Measurements from ENCODE around the gene JAK1. TPM values are rescaled to one million over a fixed set of nuclear protein-coding genes. Genes with fewer than 3 reads are reported as not detected.

The JAK1 gene
- total and polyA plus RNA-seq, 9 of the 15 experiments (the other 6 are each of a cell fraction or from before 2014, with no cell fraction given), result 9.7 to 44.1 (median 42.5) TPM

DNA sequence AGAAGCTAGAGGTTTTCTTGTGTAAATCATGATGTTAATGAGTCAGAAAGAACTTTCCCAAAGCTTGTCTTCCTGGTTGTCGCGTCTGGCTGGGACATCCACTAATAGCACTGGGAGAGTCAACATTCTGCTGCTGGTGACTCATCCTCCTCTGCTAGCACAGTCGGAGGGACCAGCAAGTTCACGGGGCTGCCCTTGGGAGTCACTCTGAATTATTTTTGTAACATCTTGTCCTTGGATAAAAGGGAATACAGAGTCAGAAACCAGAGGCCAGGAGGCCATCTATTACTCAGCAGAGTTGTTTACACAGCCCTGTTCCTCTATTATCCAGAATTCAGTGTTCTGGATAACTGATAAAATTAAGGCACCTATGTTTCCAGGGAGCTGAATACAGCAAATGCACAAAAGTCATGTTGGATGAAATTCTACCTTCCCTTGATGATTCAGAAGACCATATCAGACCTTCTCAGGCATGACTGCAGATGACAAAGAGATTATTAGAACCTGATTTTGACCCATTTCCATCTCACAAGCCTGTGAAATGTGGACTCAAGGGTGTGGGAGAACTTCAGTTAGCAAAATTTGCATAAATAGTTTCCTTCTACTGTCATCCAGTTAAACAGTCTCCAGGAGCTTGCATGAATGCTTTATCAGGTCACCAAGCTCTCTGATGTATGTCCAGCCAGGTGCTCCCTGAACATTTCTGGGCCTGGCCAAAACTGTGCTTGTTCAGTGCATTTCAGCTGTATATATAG is 68.1 kb downstream of the JAK1 start (continued):
- TF ChIP-seq, protein P1, sequence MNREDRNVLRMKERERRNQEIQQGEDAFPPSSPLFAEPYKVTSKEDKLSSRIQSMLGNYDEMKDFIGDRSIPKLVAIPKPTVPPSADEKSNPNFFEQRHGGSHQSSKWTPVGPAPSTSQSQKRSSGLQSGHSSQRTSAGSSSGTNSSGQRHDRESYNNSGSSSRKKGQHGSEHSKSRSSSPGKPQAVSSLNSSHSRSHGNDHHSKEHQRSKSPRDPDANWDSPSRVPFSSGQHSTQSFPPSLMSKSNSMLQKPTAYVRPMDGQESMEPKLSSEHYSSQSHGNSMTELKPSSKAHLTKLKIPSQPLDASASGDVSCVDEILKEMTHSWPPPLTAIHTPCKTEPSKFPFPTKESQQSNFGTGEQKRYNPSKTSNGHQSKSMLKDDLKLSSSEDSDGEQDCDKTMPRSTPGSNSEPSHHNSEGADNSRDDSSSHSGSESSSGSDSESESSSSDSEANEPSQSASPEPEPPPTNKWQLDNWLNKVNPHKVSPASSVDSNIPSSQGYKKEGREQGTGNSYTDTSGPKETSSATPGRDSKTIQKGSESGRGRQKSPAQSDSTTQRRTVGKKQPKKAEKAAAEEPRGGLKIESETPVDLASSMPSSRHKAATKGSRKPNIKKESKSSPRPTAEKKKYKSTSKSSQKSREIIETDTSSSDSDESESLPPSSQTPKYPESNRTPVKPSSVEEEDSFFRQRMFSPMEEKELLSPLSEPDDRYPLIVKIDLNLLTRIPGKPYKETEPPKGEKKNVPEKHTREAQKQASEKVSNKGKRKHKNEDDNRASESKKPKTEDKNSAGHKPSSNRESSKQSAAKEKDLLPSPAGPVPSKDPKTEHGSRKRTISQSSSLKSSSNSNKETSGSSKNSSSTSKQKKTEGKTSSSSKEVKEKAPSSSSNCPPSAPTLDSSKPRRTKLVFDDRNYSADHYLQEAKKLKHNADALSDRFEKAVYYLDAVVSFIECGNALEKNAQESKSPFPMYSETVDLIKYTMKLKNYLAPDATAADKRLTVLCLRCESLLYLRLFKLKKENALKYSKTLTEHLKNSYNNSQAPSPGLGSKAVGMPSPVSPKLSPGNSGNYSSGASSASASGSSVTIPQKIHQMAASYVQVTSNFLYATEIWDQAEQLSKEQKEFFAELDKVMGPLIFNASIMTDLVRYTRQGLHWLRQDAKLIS (CRISPR knock-in tag; IDR thresholded peaks at IDR 0.05), result 0 out of 2 replicates have a peak, but pooled peaks have one; percentile 53
- no peak for TF ChIP-seq ZC3H8 (IDR thresholded peaks at IDR 0.05)
- no peak for TF ChIP-seq ZKSCAN3 (CRISPR knock-in tag; IDR thresholded peaks at IDR 0.05)
- no peak for TF ChIP-seq HNRNPL (IDR thresholded peaks at IDR 0.05; ENCODE audit: low read depth, low read length)
- no peak for TF ChIP-seq HSF4 (CRISPR knock-in tag; IDR thresholded peaks at IDR 0.05; ENCODE audit: borderline replicate concordance)
- TF ChIP-seq, protein P2, sequence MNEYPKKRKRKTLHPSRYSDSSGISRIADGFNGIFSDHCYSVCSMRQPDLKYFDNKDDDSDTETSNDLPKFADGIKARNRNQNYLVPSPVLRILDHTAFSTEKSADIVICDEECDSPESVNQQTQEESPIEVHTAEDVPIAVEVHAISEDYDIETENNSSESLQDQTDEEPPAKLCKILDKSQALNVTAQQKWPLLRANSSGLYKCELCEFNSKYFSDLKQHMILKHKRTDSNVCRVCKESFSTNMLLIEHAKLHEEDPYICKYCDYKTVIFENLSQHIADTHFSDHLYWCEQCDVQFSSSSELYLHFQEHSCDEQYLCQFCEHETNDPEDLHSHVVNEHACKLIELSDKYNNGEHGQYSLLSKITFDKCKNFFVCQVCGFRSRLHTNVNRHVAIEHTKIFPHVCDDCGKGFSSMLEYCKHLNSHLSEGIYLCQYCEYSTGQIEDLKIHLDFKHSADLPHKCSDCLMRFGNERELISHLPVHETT (CRISPR knock-in tag; conservative IDR thresholded peaks at IDR 0.05 in 1 of 2, IDR thresholded peaks at IDR 0.05 in 1 of 2), result no peak
- TF ChIP-seq KLF16 (IDR thresholded peaks at IDR 0.05), result 0 out of 2 replicates have a peak, but pooled peaks have one; percentile 51
- TF ChIP-seq, protein P3, sequence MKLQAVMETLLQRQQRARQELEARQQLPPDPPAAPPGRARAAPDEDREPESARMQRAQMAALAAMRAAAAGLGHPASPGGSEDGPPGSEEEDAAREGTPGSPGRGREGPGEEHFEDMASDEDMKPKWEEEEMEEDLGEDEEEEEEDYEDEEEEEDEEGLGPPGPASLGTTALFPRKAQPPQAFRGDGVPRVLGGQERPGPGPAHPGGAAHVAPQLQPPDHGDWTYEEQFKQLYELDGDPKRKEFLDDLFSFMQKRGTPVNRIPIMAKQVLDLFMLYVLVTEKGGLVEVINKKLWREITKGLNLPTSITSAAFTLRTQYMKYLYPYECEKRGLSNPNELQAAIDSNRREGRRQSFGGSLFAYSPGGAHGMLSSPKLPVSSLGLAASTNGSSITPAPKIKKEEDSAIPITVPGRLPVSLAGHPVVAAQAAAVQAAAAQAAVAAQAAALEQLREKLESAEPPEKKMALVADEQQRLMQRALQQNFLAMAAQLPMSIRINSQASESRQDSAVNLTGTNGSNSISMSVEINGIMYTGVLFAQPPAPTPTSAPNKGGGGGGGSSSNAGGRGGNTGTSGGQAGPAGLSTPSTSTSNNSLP (IDR thresholded peaks at IDR 0.05; ENCODE audit: borderline replicate concordance, low read depth, low read length), result peak; percentile 87; the same call in 1 of the 2 replicates
- TF ChIP-seq, protein P4, sequence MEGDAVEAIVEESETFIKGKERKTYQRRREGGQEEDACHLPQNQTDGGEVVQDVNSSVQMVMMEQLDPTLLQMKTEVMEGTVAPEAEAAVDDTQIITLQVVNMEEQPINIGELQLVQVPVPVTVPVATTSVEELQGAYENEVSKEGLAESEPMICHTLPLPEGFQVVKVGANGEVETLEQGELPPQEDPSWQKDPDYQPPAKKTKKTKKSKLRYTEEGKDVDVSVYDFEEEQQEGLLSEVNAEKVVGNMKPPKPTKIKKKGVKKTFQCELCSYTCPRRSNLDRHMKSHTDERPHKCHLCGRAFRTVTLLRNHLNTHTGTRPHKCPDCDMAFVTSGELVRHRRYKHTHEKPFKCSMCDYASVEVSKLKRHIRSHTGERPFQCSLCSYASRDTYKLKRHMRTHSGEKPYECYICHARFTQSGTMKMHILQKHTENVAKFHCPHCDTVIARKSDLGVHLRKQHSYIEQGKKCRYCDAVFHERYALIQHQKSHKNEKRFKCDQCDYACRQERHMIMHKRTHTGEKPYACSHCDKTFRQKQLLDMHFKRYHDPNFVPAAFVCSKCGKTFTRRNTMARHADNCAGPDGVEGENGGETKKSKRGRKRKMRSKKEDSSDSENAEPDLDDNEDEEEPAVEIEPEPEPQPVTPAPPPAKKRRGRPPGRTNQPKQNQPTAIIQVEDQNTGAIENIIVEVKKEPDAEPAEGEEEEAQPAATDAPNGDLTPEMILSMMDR (IDR thresholded peaks at IDR 0.05 in 2 of 3, conservative IDR thresholded peaks at IDR 0.05 in 1 of 3; ENCODE audit: insufficient read depth in 2 of 3, low read depth in 1 of 3, low read length in 3 of 3), result no peak
- TF ChIP-seq, protein P5, sequence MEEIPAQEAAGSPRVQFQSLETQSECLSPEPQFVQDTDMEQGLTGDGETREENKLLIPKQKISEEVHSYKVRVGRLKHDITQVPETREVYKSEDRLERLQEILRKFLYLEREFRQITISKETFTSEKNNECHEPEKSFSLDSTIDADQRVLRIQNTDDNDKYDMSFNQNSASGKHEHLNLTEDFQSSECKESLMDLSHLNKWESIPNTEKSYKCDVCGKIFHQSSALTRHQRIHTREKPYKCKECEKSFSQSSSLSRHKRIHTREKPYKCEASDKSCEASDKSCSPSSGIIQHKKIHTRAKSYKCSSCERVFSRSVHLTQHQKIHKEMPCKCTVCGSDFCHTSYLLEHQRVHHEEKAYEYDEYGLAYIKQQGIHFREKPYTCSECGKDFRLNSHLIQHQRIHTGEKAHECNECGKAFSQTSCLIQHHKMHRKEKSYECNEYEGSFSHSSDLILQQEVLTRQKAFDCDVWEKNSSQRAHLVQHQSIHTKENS (CRISPR knock-in tag; IDR thresholded peaks at IDR 0.05), result no peak
- no peak for TF ChIP-seq SETDB1 (IDR thresholded peaks at IDR 0.05; ENCODE audit: low read length)
- TF ChIP-seq ZNF253 (CRISPR knock-in tag; conservative IDR thresholded peaks at IDR 0.05), result no peak
- no peak for TF ChIP-seq STAG1 (CRISPR knock-in tag; IDR thresholded peaks at IDR 0.05; ENCODE audit: borderline replicate concordance)
- TF ChIP-seq EP300 (IDR thresholded peaks at IDR 0.05; ENCODE audit: low read length), result peak; percentile 85
- TF ChIP-seq BCOR (IDR thresholded peaks at IDR 0.05), result no peak
- no peak for TF ChIP-seq KDM4B (IDR thresholded peaks at IDR 0.05; ENCODE audit: borderline replicate concordance in 2 of 2, low read depth in 1 of 2)
- peak; percentile 99 for TF ChIP-seq FOSL1 (tag; conservative IDR thresholded peaks at IDR 0.05)

Data from K562 (cell line).